Caco-2 (cell line): ENCODE measurements around the gene TRIM56. TPM values are rescaled to one million over a fixed set of nuclear protein-coding genes. Genes with fewer than 3 reads are reported as not detected.
A peak's percentile ranks its signal among the peaks of the same experiment; 100 is the strongest.

ENCODE experiments used
- BruUV-seq: library from RNA; stranded (reverse); fragments of 400-500 nt; replicated peaks from 2 replicates; lab custom pipeline; 2021; lab: Mats Ljungman, UMichigan
- CTCF ChIA-PET: fragments of 300-600 bp; sonication (Branson Sonifier 250); formaldehyde crosslinking; loops from one replicate; lab custom pipeline; 2022; ENCODE audit warnings: antibody characterized with exemption; lab: Charles Lee
- POLR2A ChIA-PET: fragments of 300-600 bp; sonication (Branson Sonifier 250); formaldehyde crosslinking; loops from one replicate; lab custom pipeline; 2022; ENCODE audit warnings: antibody characterized with exemption; lab: Charles Lee
- DNase-seq, 2 experiments: peaks; one replicate each; pipeline versions ENCODE4 v3.0.0 to v3.0.0-alpha.2; 2020 to 2022
- H3K27me3 ChIP-seq: replicated peaks from 2 replicates; pipeline ENCODE4 v1.6.0; 2011; ENCODE audit warnings: low read length; ENCODE audit not compliant: control insufficient read depth, insufficient read depth
- H3K36me3 ChIP-seq: 2 replicates; pipeline ENCODE4 v1.5.1; 2011; ENCODE audit warnings: low read length; ENCODE audit not compliant: control insufficient read depth, insufficient read depth
- H3K4me1 ChIP-seq: fragments of 250-450 bp; sonication (Bioruptor Pico); 2 replicates; pipeline ENCODE4 v1.5.1; 2020; ENCODE audit warnings: mild to moderate bottlenecking
- H3K4me3 ChIP-seq: 2 replicates; pipeline ENCODE4 v1.5.1; 2011; ENCODE audit warnings: low read depth, mild to moderate bottlenecking, control low read depth, low read length
- H3K9me3 ChIP-seq: fragments of 250-450 bp; sonication (Bioruptor Pico); 2 replicates; pipeline ENCODE4 v1.5.1; 2020; ENCODE audit warnings: mild to moderate bottlenecking, moderate library complexity
- H3K27ac Mint-ChIP-seq: one replicate; pipeline ENCODE4 v1.8.0; 2022; ENCODE audit warnings: mixed read lengths; ENCODE audit not compliant: unreplicated experiment
- H3K27me3 Mint-ChIP-seq: one replicate; pipeline ENCODE4 v1.8.0; 2022; ENCODE audit warnings: mixed read lengths; ENCODE audit not compliant: insufficient read depth, unreplicated experiment
- H3K36me3 Mint-ChIP-seq: one replicate; pipeline ENCODE4 v1.8.0; 2022; ENCODE audit warnings: mild to moderate bottlenecking, mixed read lengths; ENCODE audit not compliant: insufficient read depth, unreplicated experiment
- H3K4me1 Mint-ChIP-seq: one replicate; pipeline ENCODE4 v1.8.0; 2022; ENCODE audit warnings: low read depth, mixed read lengths; ENCODE audit not compliant: unreplicated experiment
- H3K4me3 Mint-ChIP-seq: one replicate; pipeline ENCODE4 v1.8.0; 2022; ENCODE audit warnings: mild to moderate bottlenecking, moderate library complexity, mixed read lengths; ENCODE audit not compliant: unreplicated experiment
- H3K9me3 Mint-ChIP-seq: one replicate; pipeline ENCODE4 v1.8.0; 2022; ENCODE audit warnings: mixed read lengths; ENCODE audit not compliant: unreplicated experiment
- CTCF ChIP-seq, 2 experiments: fragments of 200-600 bp in 1 of 2; IDR thresholded peaks; 1 replicate in 1 of 2; 2 replicates in 1 of 2; pipeline versions ENCODE4 v1.5.1 to v1.8.0; 2011 to 2022; ENCODE audit warnings: antibody characterized with exemption in 1 of 2, control low read depth in 1 of 2, inconsistent platforms in 1 of 2, low read depth in 1 of 2, low read length in 1 of 2, mild to moderate bottlenecking in 1 of 2, moderate library complexity in 1 of 2; ENCODE audit not compliant: insufficient read depth in 1 of 2, severe bottlenecking in 1 of 2, unreplicated experiment in 1 of 2
- intact Hi-C: fragments of 100-400 bp; cut with micrococcal nuclease; formaldehyde crosslinking; loops from one replicate; pipeline ENCODE4 v1.10.0; 2022; ENCODE audit not compliant: unreplicated experiment
- total RNA-seq: library from RNA; stranded (reverse); gene quantifications from 2 replicates; pipeline ENCODE4 v1.2.3, GENCODE V29; 2022

TRIM56 gene
- total RNA-seq, 1 experiment from 2014 or later: 30.3 TPM

- intact Hi-C loops: no loop called here
- BruUV-seq: TSS peak; percentile 83
- CTCF ChIA-PET: interaction anchor here (0.6 to 1.4 kb wide), 4 partner anchors 13 to 38 kb away, joined by 4 read pairs; partner anchors contain the start of gene TRIM56
- POLR2A ChIA-PET: interaction anchor here (0.6 to 1.1 kb wide), 3 partner anchors 15 to 287 kb away, joined by 3 to 5 read pairs (median 3); no protein-coding TSS in a partner anchor
- no peaks in the 10 kb centered on the region for H3K36me3 Mint-ChIP-seq
- peak overlapping the region; percentile 65 for H3K4me3 Mint-ChIP-seq
- Histone ChIP-seq H3K9me3 (no peaks in the 10 kb centered on the region), H3K27me3 (no peaks in the 10 kb centered on the region), H3K36me3 (no peaks in the 10 kb centered on the region), H3K4me3 (no peak overlapping the region), H3K4me1 (peaks cover 30% of the 10 kb centered on the region)
- H3K9me3 Mint-ChIP-seq: no peaks in the 10 kb centered on the region
- peaks cover 24% of the 10 kb centered on the region for H3K4me1 Mint-ChIP-seq
- TF ChIP-seq CTCF (IDR thresholded peaks at IDR 0.05; ENCODE audit: insufficient read depth in 1 of 2, low read depth in 1 of 2, low read length in 1 of 2, severe bottlenecking in 1 of 2, unreplicated experiment in 1 of 2): no peak
- peak overlapping the region; percentile 79 for H3K27ac Mint-ChIP-seq
- no peak for DNase-seq
- no peaks in the 10 kb centered on the region for H3K27me3 Mint-ChIP-seq
Observed at GRCh38 chr7:101122933-101123702, 37.8 kb downstream of the TRIM56 start.

GRCh38 chr7:101123703-101124068 is 38.4 kb downstream of the TRIM56 start:
- Histone ChIP-seq H3K27me3 (no peaks in the 10 kb centered on the region), H3K4me1 (peaks cover 25% of the 10 kb centered on the region), H3K4me3 (no peak overlapping the region), H3K9me3 (no peaks in the 10 kb centered on the region), H3K36me3 (no peaks in the 10 kb centered on the region)
- H3K27me3 Mint-ChIP-seq: no peaks in the 10 kb centered on the region
- TF ChIP-seq CTCF (IDR thresholded peaks at IDR 0.05; ENCODE audit: insufficient read depth in 1 of 2, low read depth in 1 of 2, low read length in 1 of 2, severe bottlenecking in 1 of 2, unreplicated experiment in 1 of 2): no peak
- CTCF ChIA-PET: no interaction called here
- intact Hi-C loops: no loop called here
- H3K9me3 Mint-ChIP-seq: no peaks in the 10 kb centered on the region
- H3K36me3 Mint-ChIP-seq: no peaks in the 10 kb centered on the region
- peaks cover 20% of the 10 kb centered on the region for H3K4me1 Mint-ChIP-seq
- no peak for DNase-seq
- POLR2A ChIA-PET: no interaction called here
- H3K27ac Mint-ChIP-seq: no peak overlapping the region
- H3K4me3 Mint-ChIP-seq: no peak overlapping the region
- BruUV-seq: no TSS peak

DNA sequence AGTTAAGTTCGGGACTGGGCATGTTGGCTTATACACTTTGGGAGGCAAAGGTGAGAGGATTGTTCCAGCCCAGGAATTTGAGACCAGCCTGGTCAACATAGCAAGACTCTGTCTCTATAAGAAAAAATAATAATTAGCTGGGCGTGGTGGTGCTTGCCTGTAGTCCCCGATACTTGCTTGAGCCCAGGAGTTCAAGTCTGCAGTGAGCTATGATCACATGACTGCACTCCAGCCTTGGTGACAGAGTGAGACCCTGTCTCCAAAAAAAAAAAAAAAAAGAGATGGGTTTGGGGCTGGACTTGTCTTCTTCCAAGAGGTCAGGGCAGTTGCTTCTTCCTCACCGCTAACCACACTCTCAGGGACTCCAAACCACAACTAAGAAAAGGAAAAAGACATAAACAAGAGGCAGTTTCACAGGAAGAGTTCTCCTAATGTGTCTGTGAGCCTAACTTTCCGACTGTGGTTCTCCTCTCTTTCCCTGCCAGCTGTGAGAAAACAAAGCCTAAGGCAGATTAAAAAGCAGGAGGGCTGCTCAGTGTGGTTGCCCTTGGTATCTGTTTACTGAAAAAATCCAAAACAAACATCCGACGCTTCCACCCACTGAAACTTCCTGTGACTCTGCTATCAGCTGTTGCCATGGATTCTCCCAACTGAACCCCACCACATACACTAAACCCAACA is 39.2 kb downstream of the TRIM56 start:
- no peaks in the 10 kb centered on the region for H3K9me3 Mint-ChIP-seq
- H3K4me3 Mint-ChIP-seq: no peak overlapping the region

More for the DNA sequence above, 39.2 kb downstream of the TRIM56 start:
- no peaks in the 10 kb centered on the region for H3K36me3 ChIP-seq
- no peak overlapping the region for H3K4me3 ChIP-seq
- no peak for TF ChIP-seq CTCF (IDR thresholded peaks at IDR 0.05; ENCODE audit: insufficient read depth in 1 of 2, low read depth in 1 of 2, low read length in 1 of 2, severe bottlenecking in 1 of 2, unreplicated experiment in 1 of 2)
- DNase-seq: no peak
- H3K36me3 Mint-ChIP-seq: no peaks in the 10 kb centered on the region
- ChIA-PET CTCF (interaction anchor here (0.6 kb wide), 1 partner anchor 18 kb away, joined by 3 read pairs; no protein-coding TSS in a partner anchor), POLR2A (interaction anchor here (0.7 kb wide), 1 partner anchor 58 kb away, joined by 4 read pairs; no protein-coding TSS in a partner anchor)
- H3K27me3 Mint-ChIP-seq: no peaks in the 10 kb centered on the region
- H3K27ac Mint-ChIP-seq: peak overlapping the region; percentile 17
- BruUV-seq: no TSS peak
- peaks cover 20% of the 10 kb centered on the region for H3K4me1 Mint-ChIP-seq
- H3K4me1 ChIP-seq: peaks cover 23% of the 10 kb centered on the region
- H3K27me3 ChIP-seq: no peaks in the 10 kb centered on the region
- intact Hi-C loops: no loop called here
- H3K9me3 ChIP-seq: no peaks in the 10 kb centered on the region
